ENCODE results near the gene LPCAT3.
A peak's percentile ranks its signal among the peaks of the same experiment; 100 is the strongest.
"Not testable (repeated sequence)": the region's sequence is repeated elsewhere in the genome, so short reads cannot be mapped to it uniquely, and the experiment has no call there.

LPCAT3 gene

GRCh38 chr12:7018350-7019042 is at the start of gene LPCAT3:
TSS of gene LPCAT3 (minus strand) at chr12:7018476. CDS start at chr12:7018424, 52 bp downstream.
- peak; percentile 96 for DNase-seq

GRCh38 chr12:7067096-7067495 is 48.8 kb upstream of the LPCAT3 start:
- DNase-seq, result no peak

- no peak for DNase-seq
These were observed 48.3 kb upstream of the LPCAT3 start for GRCh38 chr12:7066596-7066995.

- DNase-seq, result no peak
These were observed 46.9 kb upstream of the LPCAT3 start for GRCh38 chr12:7065073-7065623.

GRCh38 chr12:7064516-7064915 is 46.2 kb upstream of the LPCAT3 start:
- DNase-seq, result no peak

- DNase-seq, result no peak
These were observed 43.3 kb upstream of the LPCAT3 start for GRCh38 chr12:7061596-7061995.

- DNase-seq, result no peak
These were observed 42.9 kb upstream of the LPCAT3 start for GRCh38 chr12:7061138-7061537.

GRCh38 chr12:7060353-7060954 is 42.2 kb upstream of the LPCAT3 start, which contains the start of gene C1S:
TSS of gene C1S (plus strand) at chr12:7060718. CDS start at chr12:7061913, 1,195 bp downstream.
- DNase-seq, result no peak

GRCh38 chr12:7059780-7060179 is 41.5 kb upstream of the LPCAT3 start:
- DNase-seq, result no peak

GRCh38 chr12:7058850-7059395 is 40.6 kb upstream of the LPCAT3 start:
- DNase-seq, result no peak

- no peak for DNase-seq
These were observed 40.0 kb upstream of the LPCAT3 start for GRCh38 chr12:7058163-7058845.

GRCh38 chr12:7055736-7056135 is 37.5 kb upstream of the LPCAT3 start:
- DNase-seq, result not testable (repeated sequence)

GRCh38 chr12:7054925-7055324 is 36.6 kb upstream of the LPCAT3 start:
- no peak for DNase-seq

- DNase-seq, result not testable (repeated sequence)
These were observed 31.7 kb upstream of the LPCAT3 start for GRCh38 chr12:7049973-7050372.

- DNase-seq, result not testable (repeated sequence)
These were observed 31.2 kb upstream of the LPCAT3 start for GRCh38 chr12:7049445-7049951.

- no peak for DNase-seq
These were observed 29.0 kb upstream of the LPCAT3 start for GRCh38 chr12:7047306-7047705.

GRCh38 chr12:7046383-7047105 is 28.3 kb upstream of the LPCAT3 start:
- DNase-seq, result no peak

- DNase-seq, result no peak
These were observed 27.6 kb upstream of the LPCAT3 start for GRCh38 chr12:7045913-7046312.

- DNase-seq, result no peak
These were observed 24.6 kb upstream of the LPCAT3 start for GRCh38 chr12:7042842-7043241.

- DNase-seq, result no peak
These were observed 21.1 kb upstream of the LPCAT3 start for GRCh38 chr12:7039403-7039802.

- DNase-seq, result no peak
These were observed 20.3 kb upstream of the LPCAT3 start for GRCh38 chr12:7038591-7038990.

GRCh38 chr12:7037411-7037810 is 19.1 kb upstream of the LPCAT3 start:
- not testable (repeated sequence) for DNase-seq
